ENCODE results near the gene BCL2. TPM values are rescaled to one million over a fixed set of nuclear protein-coding genes. Genes with fewer than 3 reads are reported as not detected.

BCL2 gene
- total RNA-seq, 4 donors from 2014 or later: 16.2 to 54.5 (median 20.7) TPM

- no peak overlapping the region for H3K4me3 ChIP-seq
- H3K9me3 ChIP-seq: no peaks in the 10 kb centered on the region
- peaks cover 0 to 14% (median 8%) of the 10 kb centered on the region in 4 donors for H3K4me1 ChIP-seq
- H3K27me3 ChIP-seq: no peaks in the 10 kb centered on the region
- no peak overlapping the region for H3K27ac ChIP-seq
- no peak for TF ChIP-seq CTCF (IDR thresholded peaks at IDR 0.05)
- no peak for TF ChIP-seq POLR2A (IDR thresholded peaks at IDR 0.05)
- no peaks in the 10 kb centered on the region for H3K36me3 ChIP-seq
- no peak for DNase-seq
Measured at GRCh38 chr18:63104868-63105267, 214.7 kb downstream of the BCL2 start.

GRCh38 chr18:63102941-63103744 is 216.4 kb downstream of the BCL2 start:
- TF ChIP-seq POLR2A (IDR thresholded peaks at IDR 0.05) (no peak), CTCF (IDR thresholded peaks at IDR 0.05) (no peak)
- no peaks in the 10 kb centered on the region for H3K27me3 ChIP-seq
- H3K36me3 ChIP-seq: no peaks in the 10 kb centered on the region

GRCh38 chr18:63100630-63101055 is 218.9 kb downstream of the BCL2 start:
- Histone ChIP-seq H3K27me3 (no peaks in the 10 kb centered on the region), H3K4me3 (no peak overlapping the region), H3K9me3 (no peaks in the 10 kb centered on the region), H3K36me3 (no peaks in the 10 kb centered on the region), H3K27ac (peak overlapping the region in 3 of 4 donors; percentile 52 to 95 (median 84)), H3K4me1 (peaks cover 0 to 27% (median 18%) of the 10 kb centered on the region in 4 donors)
- TF ChIP-seq POLR2A (IDR thresholded peaks at IDR 0.05) (no peak), CTCF (IDR thresholded peaks at IDR 0.05) (no peak)
- no peak for DNase-seq

More at GRCh38 chr18:63102941-63103744, 216.4 kb downstream of the BCL2 start:
- Histone ChIP-seq H3K27ac (no peak overlapping the region), H3K9me3 (no peaks in the 10 kb centered on the region), H3K4me3 (no peak overlapping the region), H3K4me1 (peaks cover 0 to 27% (median 18%) of the 10 kb centered on the region in 4 donors)
- no peak for DNase-seq

DNA sequence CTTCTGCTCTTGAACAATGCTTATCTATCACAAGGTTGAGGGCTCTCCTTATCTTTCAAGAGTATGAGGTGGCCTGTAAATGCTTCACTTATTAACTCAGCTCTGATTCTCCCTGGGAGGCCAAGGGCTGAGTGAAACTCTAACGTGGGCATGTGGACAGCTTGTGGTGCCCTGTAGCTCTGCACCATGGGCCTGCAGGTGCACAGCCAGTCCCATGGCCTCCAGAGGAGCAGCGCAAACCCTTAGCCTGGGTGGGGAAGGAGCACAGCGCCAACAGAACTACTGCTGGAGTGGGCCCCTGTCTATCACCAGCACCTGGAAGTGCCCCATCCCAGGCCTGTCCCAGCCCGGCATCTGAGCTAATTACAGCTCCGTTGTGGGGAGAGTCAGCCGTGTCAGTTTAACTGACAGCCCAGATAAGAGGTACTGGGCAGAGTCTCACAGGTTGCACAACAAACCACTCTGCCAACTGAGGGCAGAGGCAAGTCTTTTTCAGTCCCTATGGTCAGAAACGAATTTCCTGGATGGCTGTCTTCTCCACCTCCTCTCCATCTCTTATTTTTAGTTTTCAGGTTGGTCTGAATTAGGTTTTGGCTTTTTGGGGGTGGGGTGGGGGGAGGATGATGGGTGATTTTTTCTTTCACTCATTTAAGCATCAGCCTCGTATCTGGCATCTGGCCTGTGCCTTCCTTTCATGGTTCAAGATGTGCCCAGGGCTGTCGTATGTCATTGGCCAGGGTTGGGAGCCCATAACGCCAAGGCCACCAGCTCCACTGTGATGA is 219.5 kb downstream of the BCL2 start:
- Histone ChIP-seq H3K9me3 (no peaks in the 10 kb centered on the region), H3K4me3 (peak overlapping the region in 1 of 4 donors; percentile 19), H3K27ac (peak overlapping the region in 3 of 4 donors; percentile 65 to 95 (median 84)), H3K36me3 (no peaks in the 10 kb centered on the region), H3K4me1 (peaks cover 0 to 27% (median 18%) of the 10 kb centered on the region in 4 donors), H3K27me3 (no peaks in the 10 kb centered on the region)
- DNase-seq: peak in 2 of 3 donors; percentile 79 to 82
- peak in 1 of 6 experiments; percentile 27 for TF ChIP-seq CTCF (IDR thresholded peaks at IDR 0.05)
- TF ChIP-seq POLR2A (IDR thresholded peaks at IDR 0.05): peak; percentile 61 to 71

GRCh38 chr18:63099091-63099840 is 220.3 kb downstream of the BCL2 start:
- H3K27me3 ChIP-seq: no peaks in the 10 kb centered on the region
- DNase-seq: peak in 1 of 3 donors; percentile 62
- H3K36me3 ChIP-seq: no peaks in the 10 kb centered on the region
- peak overlapping the region; percentile 28 to 95 (median 74) for H3K27ac ChIP-seq
- TF ChIP-seq CTCF (IDR thresholded peaks at IDR 0.05) (no peak), POLR2A (IDR thresholded peaks at IDR 0.05) (no peak)
- H3K9me3 ChIP-seq: no peaks in the 10 kb centered on the region
- no peak overlapping the region for H3K4me3 ChIP-seq
- peaks cover 0 to 27% (median 18%) of the 10 kb centered on the region in 4 donors for H3K4me1 ChIP-seq

All from Peyer's patch (tissue), 4 donors.